Measurements from ENCODE around the gene ZFP90.

DNA sequence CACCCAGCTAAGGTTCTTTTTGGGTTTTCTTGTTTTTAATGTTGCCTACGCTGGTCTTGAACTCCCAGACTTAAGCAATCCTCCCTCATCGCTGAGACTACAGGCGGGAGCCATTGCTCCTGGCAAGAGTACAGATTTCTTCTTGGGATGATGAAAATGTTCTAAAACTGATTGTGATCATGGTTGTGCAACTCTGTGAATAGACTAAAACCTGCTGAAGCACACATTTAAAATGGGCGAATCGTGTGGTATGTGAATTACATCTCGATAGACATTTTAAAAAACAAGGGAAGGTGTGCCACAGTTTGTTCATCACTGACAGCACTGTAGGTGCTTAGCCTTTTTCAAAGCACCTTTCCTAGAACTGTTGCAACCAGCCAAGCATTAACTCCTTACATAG is 57.2 kb downstream of the ZFP90 start:
- no peak for TF ChIP-seq EP300 (IDR thresholded peaks at IDR 0.05; ENCODE audit: borderline replicate concordance)
- TF ChIP-seq, protein P1, sequence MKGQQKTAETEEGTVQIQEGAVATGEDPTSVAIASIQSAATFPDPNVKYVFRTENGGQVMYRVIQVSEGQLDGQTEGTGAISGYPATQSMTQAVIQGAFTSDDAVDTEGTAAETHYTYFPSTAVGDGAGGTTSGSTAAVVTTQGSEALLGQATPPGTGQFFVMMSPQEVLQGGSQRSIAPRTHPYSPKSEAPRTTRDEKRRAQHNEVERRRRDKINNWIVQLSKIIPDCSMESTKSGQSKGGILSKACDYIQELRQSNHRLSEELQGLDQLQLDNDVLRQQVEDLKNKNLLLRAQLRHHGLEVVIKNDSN (IDR thresholded peaks at IDR 0.05) = no peak
- TF ChIP-seq, protein P2, sequence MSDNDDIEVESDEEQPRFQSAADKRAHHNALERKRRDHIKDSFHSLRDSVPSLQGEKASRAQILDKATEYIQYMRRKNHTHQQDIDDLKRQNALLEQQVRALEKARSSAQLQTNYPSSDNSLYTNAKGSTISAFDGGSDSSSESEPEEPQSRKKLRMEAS (IDR thresholded peaks at IDR 0.05) = no peak
- TF ChIP-seq FOXM1 (IDR thresholded peaks at IDR 0.05; ENCODE audit: borderline replicate concordance, low read depth) = no peak
- TF ChIP-seq EGR1 (IDR thresholded peaks at IDR 0.05) = no peak
- no peak for TF ChIP-seq TAF1 (IDR thresholded peaks at IDR 0.05; ENCODE audit: low read depth)
- TF ChIP-seq, protein P3, sequence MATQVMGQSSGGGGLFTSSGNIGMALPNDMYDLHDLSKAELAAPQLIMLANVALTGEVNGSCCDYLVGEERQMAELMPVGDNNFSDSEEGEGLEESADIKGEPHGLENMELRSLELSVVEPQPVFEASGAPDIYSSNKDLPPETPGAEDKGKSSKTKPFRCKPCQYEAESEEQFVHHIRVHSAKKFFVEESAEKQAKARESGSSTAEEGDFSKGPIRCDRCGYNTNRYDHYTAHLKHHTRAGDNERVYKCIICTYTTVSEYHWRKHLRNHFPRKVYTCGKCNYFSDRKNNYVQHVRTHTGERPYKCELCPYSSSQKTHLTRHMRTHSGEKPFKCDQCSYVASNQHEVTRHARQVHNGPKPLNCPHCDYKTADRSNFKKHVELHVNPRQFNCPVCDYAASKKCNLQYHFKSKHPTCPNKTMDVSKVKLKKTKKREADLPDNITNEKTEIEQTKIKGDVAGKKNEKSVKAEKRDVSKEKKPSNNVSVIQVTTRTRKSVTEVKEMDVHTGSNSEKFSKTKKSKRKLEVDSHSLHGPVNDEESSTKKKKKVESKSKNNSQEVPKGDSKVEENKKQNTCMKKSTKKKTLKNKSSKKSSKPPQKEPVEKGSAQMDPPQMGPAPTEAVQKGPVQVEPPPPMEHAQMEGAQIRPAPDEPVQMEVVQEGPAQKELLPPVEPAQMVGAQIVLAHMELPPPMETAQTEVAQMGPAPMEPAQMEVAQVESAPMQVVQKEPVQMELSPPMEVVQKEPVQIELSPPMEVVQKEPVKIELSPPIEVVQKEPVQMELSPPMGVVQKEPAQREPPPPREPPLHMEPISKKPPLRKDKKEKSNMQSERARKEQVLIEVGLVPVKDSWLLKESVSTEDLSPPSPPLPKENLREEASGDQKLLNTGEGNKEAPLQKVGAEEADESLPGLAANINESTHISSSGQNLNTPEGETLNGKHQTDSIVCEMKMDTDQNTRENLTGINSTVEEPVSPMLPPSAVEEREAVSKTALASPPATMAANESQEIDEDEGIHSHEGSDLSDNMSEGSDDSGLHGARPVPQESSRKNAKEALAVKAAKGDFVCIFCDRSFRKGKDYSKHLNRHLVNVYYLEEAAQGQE (IDR thresholded peaks at IDR 0.05; ENCODE audit: low read depth) = no peak
- no peak for TF ChIP-seq YY1 (IDR thresholded peaks at IDR 0.05; ENCODE audit: low read depth)

All from Ishikawa (cell line).